ENCODE results near the gene DOCK1.
"Not testable (repeated sequence)": the region's sequence is repeated elsewhere in the genome, so short reads cannot be mapped to it uniquely, and the experiment has no call there.

DOCK1 gene

GRCh38 chr10:126924180-126924914 is 19.1 kb downstream of the DOCK1 start:
- no peak for DNase-seq (ENCODE audit: insufficient read length, low spot score)
- FAIRE-seq = no peak

GRCh38 chr10:126924915-126925300 is 19.7 kb downstream of the DOCK1 start:
- DNase-seq (ENCODE audit: insufficient read length, low spot score) = no peak
- FAIRE-seq = no peak

- FAIRE-seq = no peak
- no peak for DNase-seq (ENCODE audit: insufficient read length, low spot score)
Observed at GRCh38 chr10:126926568-126926967, 21.3 kb downstream of the DOCK1 start.

GRCh38 chr10:126927799-126928198 is 22.6 kb downstream of the DOCK1 start:
- FAIRE-seq (no peak), DNase-seq (ENCODE audit: insufficient read length, low spot score) (no peak)

GRCh38 chr10:126928274-126928673 is 23.0 kb downstream of the DOCK1 start:
- no peak for DNase-seq (ENCODE audit: insufficient read length, low spot score)
- no peak for FAIRE-seq

- no peak for DNase-seq (ENCODE audit: insufficient read length, low spot score)
- no peak for FAIRE-seq
Observed at GRCh38 chr10:126929391-126929790, 24.2 kb downstream of the DOCK1 start.

- no peak for DNase-seq (ENCODE audit: insufficient read length, low spot score)
- no peak for FAIRE-seq
Observed at GRCh38 chr10:126930131-126930882, 25.1 kb downstream of the DOCK1 start.

GRCh38 chr10:126930883-126931503 is 25.8 kb downstream of the DOCK1 start:
- DNase-seq (ENCODE audit: insufficient read length, low spot score) (no peak), FAIRE-seq (no peak)

- DNase-seq (ENCODE audit: insufficient read length, low spot score) = no peak
- no peak for FAIRE-seq
Observed at GRCh38 chr10:126931544-126931943, 26.3 kb downstream of the DOCK1 start.

GRCh38 chr10:126932516-126932915 is 27.3 kb downstream of the DOCK1 start:
- no peak for DNase-seq (ENCODE audit: insufficient read length, low spot score)
- no peak for FAIRE-seq

- FAIRE-seq (no peak), DNase-seq (ENCODE audit: insufficient read length, low spot score) (no peak)
Observed at GRCh38 chr10:126933116-126933515, 27.9 kb downstream of the DOCK1 start.

- FAIRE-seq (no peak), DNase-seq (ENCODE audit: insufficient read length, low spot score) (no peak)
Observed at GRCh38 chr10:126935263-126935946, 30.2 kb downstream of the DOCK1 start.

- DNase-seq (ENCODE audit: insufficient read length, low spot score) = no peak
Observed at GRCh38 chr10:126937026-126937425, 31.8 kb downstream of the DOCK1 start.

GRCh38 chr10:126938121-126938520 is 32.9 kb downstream of the DOCK1 start:
- DNase-seq (ENCODE audit: insufficient read length, low spot score); FAIRE-seq: not testable (repeated sequence)

More at GRCh38 chr10:126937026-126937425, 31.8 kb downstream of the DOCK1 start:
- FAIRE-seq = no peak

GRCh38 chr10:126939706-126940105 is 34.5 kb downstream of the DOCK1 start:
- no peak for FAIRE-seq
- no peak for DNase-seq (ENCODE audit: insufficient read length, low spot score)

- FAIRE-seq (no peak), DNase-seq (ENCODE audit: insufficient read length, low spot score) (no peak)
Observed at GRCh38 chr10:126940670-126941310, 35.6 kb downstream of the DOCK1 start.

- DNase-seq (ENCODE audit: insufficient read length, low spot score) (no peak), FAIRE-seq (no peak)
Observed at GRCh38 chr10:126944191-126944590, 39.0 kb downstream of the DOCK1 start.

- DNase-seq (ENCODE audit: insufficient read length, low spot score) (no peak), FAIRE-seq (no peak)
Observed at GRCh38 chr10:126945351-126946030, 40.3 kb downstream of the DOCK1 start.

- FAIRE-seq = no peak
- no peak for DNase-seq (ENCODE audit: insufficient read length, low spot score)
Observed at GRCh38 chr10:126946746-126947145, 41.5 kb downstream of the DOCK1 start.

All from HTR-8/SVneo (cell line).